AG09319 (cell line): ENCODE measurements around the gene PIM2.

Experiments
- DNase-seq: peaks from one replicate; pipeline ENCODE4 v3.0.0-alpha.2; 2010; ENCODE audit warnings: low read depth; ENCODE audit errors: extremely low read depth
- TF ChIP-seq, protein P1 (sequence below): IDR thresholded peaks from 2 replicates; pipeline ENCODE4 v1.5.1; 2011; ENCODE audit warnings: low read depth, mild to moderate bottlenecking, inconsistent platforms, low read length, moderate library complexity

PIM2 gene

DNA sequence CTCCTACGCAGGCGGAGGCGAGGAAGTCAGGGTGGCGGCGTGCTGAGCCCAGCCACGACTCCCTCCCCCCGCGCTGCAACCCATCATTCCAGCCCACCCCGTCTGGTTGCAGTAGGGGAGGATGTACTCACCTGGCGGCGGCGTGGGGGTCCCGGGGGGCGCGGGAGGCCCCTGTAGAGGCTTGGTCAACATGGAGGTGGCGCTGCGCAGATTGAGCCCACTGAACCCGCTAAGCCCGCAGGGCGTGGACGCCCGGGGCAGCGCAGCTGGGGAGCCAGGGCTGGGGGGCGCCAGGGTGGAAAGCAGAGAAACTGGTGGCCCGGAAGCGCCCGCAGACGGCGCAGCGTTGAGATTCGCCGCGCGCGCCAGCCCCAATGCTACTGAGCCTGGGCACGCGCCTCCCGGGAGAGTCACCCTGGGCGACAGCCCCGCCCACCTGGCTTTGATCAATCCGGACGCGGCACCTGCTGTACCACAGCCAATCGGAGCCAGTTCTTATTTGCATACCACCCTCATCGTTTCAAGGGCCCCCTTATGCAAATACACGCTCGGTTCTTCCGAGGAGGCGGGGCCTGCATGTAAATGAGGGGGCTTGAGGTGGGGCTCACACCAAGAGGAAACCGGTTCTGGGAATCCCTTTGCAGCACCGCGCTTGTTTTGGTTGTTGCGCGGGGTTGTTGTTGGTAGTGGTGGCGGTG, at the start of gene PIM2:
PIM2 (minus strand) TSS at position 382 of the 698 bp plus-strand sequence; CDS start at position 192, 190 bp downstream.
- DNase-seq = no peak
- TF ChIP-seq, protein P1, sequence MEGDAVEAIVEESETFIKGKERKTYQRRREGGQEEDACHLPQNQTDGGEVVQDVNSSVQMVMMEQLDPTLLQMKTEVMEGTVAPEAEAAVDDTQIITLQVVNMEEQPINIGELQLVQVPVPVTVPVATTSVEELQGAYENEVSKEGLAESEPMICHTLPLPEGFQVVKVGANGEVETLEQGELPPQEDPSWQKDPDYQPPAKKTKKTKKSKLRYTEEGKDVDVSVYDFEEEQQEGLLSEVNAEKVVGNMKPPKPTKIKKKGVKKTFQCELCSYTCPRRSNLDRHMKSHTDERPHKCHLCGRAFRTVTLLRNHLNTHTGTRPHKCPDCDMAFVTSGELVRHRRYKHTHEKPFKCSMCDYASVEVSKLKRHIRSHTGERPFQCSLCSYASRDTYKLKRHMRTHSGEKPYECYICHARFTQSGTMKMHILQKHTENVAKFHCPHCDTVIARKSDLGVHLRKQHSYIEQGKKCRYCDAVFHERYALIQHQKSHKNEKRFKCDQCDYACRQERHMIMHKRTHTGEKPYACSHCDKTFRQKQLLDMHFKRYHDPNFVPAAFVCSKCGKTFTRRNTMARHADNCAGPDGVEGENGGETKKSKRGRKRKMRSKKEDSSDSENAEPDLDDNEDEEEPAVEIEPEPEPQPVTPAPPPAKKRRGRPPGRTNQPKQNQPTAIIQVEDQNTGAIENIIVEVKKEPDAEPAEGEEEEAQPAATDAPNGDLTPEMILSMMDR = no peak

GRCh38 chrX:48968377-48968776, 49.6 kb upstream of the PIM2 start:
- TF ChIP-seq, protein P1 = no peak
- no peak for DNase-seq

GRCh38 chrX:48966796-48967579, 48.2 kb upstream of the PIM2 start:
- DNase-seq = no peak
- TF ChIP-seq, protein P1 = no peak

GRCh38 chrX:48965959-48966358, 47.1 kb upstream of the PIM2 start:
- no peak for DNase-seq
- TF ChIP-seq, protein P1 = no peak

DNA sequence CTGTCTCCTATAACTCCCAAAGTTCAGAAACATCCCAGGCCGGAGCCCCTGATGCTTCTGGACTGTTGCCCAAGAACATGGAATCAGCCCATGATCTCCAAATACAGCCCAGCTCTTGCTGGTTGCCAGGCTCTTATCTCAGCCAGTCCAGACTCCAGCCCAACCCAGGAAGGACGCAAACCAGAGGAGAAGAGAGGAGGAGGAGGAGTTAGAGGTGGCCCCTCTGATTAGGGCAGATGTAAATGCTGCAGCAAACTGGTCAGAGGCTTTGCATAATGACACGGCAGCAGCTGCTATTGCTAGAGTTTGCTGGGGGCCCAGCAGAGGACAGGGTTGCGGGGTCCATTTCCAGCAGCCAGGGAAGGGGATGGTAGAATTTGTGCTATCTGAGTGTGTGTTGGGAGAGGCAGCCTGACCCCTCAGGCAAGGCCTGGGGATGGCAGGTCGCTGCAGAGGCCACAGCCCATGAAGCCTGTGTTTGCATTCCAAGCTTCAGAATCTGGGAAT, 42.8 kb upstream of the PIM2 start:
- TF ChIP-seq, protein P1 = no peak
- no peak for DNase-seq

GRCh38 chrX:48960291-48960690, 41.5 kb upstream of the PIM2 start:
- DNase-seq = no peak
- TF ChIP-seq, protein P1 = no peak

DNA sequence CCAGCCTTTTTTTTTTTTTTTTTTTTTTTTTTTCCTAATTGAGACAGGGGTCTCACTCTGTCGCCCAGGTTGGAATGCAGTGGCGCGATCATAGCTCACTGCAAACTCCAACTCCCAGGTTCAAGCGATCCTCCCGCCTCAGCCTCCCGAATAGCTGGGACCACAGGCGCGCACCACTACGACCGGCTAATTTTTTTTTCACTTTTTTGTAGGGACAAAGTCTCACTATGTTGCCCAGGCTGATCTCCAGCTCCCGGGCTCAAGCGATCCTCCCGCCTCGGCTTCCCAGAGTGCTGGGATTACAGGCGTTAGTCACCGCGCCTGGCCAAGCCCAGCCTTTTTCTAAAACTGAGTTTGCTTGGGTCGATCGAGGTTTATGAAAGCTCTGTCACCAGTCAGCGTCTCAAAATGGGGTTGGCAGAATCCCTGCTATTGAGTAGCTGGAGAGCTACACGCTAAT, 39.8 kb upstream of the PIM2 start:
- DNase-seq = peak; percentile 35
- TF ChIP-seq, protein P1 = no peak
